ENCODE results near the gene KRT78.
"Not testable (repeated sequence)": the region's sequence is repeated elsewhere in the genome, so short reads cannot be mapped to it uniquely, and the experiment has no call there.

KRT78 gene

GRCh38 chr12:52798671-52799504 lies 49.9 kb downstream of the KRT78 start:
- TF ChIP-seq CTCF (IDR thresholded peaks at IDR 0.05; ENCODE audit: low read depth, low read length, missing control alignments): no peak
- H3K4me3 ChIP-seq (ENCODE audit: low read depth, low read length): no peak overlapping the region
- DNase-seq (ENCODE audit: low read depth): no peak

- no peak overlapping the region for H3K4me3 ChIP-seq (ENCODE audit: low read depth, low read length)
- no peak for TF ChIP-seq CTCF (IDR thresholded peaks at IDR 0.05; ENCODE audit: low read depth, low read length, missing control alignments)
- DNase-seq (ENCODE audit: low read depth): no peak
These were observed 50.7 kb downstream of the KRT78 start for GRCh38 chr12:52798003-52798670.

- no peak for DNase-seq (ENCODE audit: low read depth)
- TF ChIP-seq CTCF (IDR thresholded peaks at IDR 0.05; ENCODE audit: low read depth, low read length, missing control alignments): no peak
- no peak overlapping the region for H3K4me3 ChIP-seq (ENCODE audit: low read depth, low read length)
These were observed 51.3 kb downstream of the KRT78 start for GRCh38 chr12:52797529-52797894.

GRCh38 chr12:52796839-52797528 lies 51.8 kb downstream of the KRT78 start:
- H3K4me3 ChIP-seq (ENCODE audit: low read depth, low read length): no peak overlapping the region
- TF ChIP-seq CTCF (IDR thresholded peaks at IDR 0.05; ENCODE audit: low read depth, low read length, missing control alignments): no peak
- DNase-seq (ENCODE audit: low read depth): no peak

GRCh38 chr12:52796429-52796794 lies 52.4 kb downstream of the KRT78 start:
- DNase-seq (ENCODE audit: low read depth): no peak
- TF ChIP-seq CTCF (IDR thresholded peaks at IDR 0.05; ENCODE audit: low read depth, low read length, missing control alignments): no peak
- no peak overlapping the region for H3K4me3 ChIP-seq (ENCODE audit: low read depth, low read length)

GRCh38 chr12:52795694-52796428 lies 52.9 kb downstream of the KRT78 start, which contains the start of gene KRT3:
Gene KRT3, minus strand, starts transcription at chr12:52796117. Its CDS starts 75 bp downstream, at chr12:52796042.
- TF ChIP-seq CTCF (IDR thresholded peaks at IDR 0.05; ENCODE audit: low read depth, low read length, missing control alignments): no peak
- no peak for DNase-seq (ENCODE audit: low read depth)
- no peak within 1 kb of the TSS for H3K4me3 ChIP-seq (ENCODE audit: low read depth, low read length)

- H3K4me3 ChIP-seq (ENCODE audit: low read depth, low read length); DNase-seq (ENCODE audit: low read depth): not testable (repeated sequence)
These were observed 53.5 kb downstream of the KRT78 start for GRCh38 chr12:52795332-52795674.

All from GM12864 (cell line).